Measurements from ENCODE around the gene ARIH1.
A peak's percentile ranks its signal among the peaks of the same experiment; 100 is the strongest.

The ARIH1 gene

GRCh38 chr15:72540606-72541237 is 66.6 kb downstream of the ARIH1 start:
- ATAC-seq, result no peak
- no peak for TF ChIP-seq POU6F1 (CRISPR knock-in tag; IDR thresholded peaks at IDR 0.05; ENCODE audit: borderline replicate concordance, low read depth)
- no peak for TF ChIP-seq BACH2 (CRISPR knock-in tag; IDR thresholded peaks at IDR 0.05; ENCODE audit: borderline replicate concordance)
- TF ChIP-seq RARB (CRISPR knock-in tag; IDR thresholded peaks at IDR 0.05), result no peak
- TF ChIP-seq GLIS3 (CRISPR knock-in tag; IDR thresholded peaks at IDR 0.05), result no peak
- TF ChIP-seq ISL1 (CRISPR knock-in tag; IDR thresholded peaks at IDR 0.05), result no peak
- TF ChIP-seq ZC3H10 (CRISPR knock-in tag; IDR thresholded peaks at IDR 0.05), result no peak
- TF ChIP-seq TSHZ2 (CRISPR knock-in tag; IDR thresholded peaks at IDR 0.05), result no peak
- no peak for TF ChIP-seq ZNF8 (CRISPR knock-in tag; IDR thresholded peaks at IDR 0.05)
- no peak for TF ChIP-seq ARNTL (CRISPR knock-in tag; IDR thresholded peaks at IDR 0.05; ENCODE audit: borderline replicate concordance, low read depth)
- TF ChIP-seq PATZ1 (CRISPR knock-in tag; IDR thresholded peaks at IDR 0.05; ENCODE audit: borderline replicate concordance), result no peak
- TF ChIP-seq CSRNP3 (CRISPR knock-in tag; IDR thresholded peaks at IDR 0.05), result no peak
- TF ChIP-seq ZNF565 (CRISPR knock-in tag; conservative IDR thresholded peaks at IDR 0.05; ENCODE audit: low read depth), result no peak
- TF ChIP-seq ZNF70 (CRISPR knock-in tag; IDR thresholded peaks at IDR 0.05), result no peak

GRCh38 chr15:72541674-72542073 is 67.5 kb downstream of the ARIH1 start:
- no peak for ATAC-seq
- TF ChIP-seq ZNF8 (CRISPR knock-in tag; IDR thresholded peaks at IDR 0.05) (no peak), ISL1 (CRISPR knock-in tag; IDR thresholded peaks at IDR 0.05) (no peak), SNAI2 (CRISPR knock-in tag; IDR thresholded peaks at IDR 0.05) (no peak), TCF4 (CRISPR knock-in tag; IDR thresholded peaks at IDR 0.05; ENCODE audit: borderline replicate concordance) (no peak), TOX (CRISPR knock-in tag; IDR thresholded peaks at IDR 0.05; ENCODE audit: borderline replicate concordance) (no peak), ZC3H10 (CRISPR knock-in tag; IDR thresholded peaks at IDR 0.05) (no peak)

GRCh38 chr15:72545156-72545555 is 71.0 kb downstream of the ARIH1 start:
- no peak for ATAC-seq
- no peak for TF ChIP-seq CSRNP3 (CRISPR knock-in tag; IDR thresholded peaks at IDR 0.05)
- TF ChIP-seq ISL1 (CRISPR knock-in tag; IDR thresholded peaks at IDR 0.05), result peak; percentile 48; the same call in 1 of the 2 replicates
